DMS53 (cell line): ENCODE results near the gene TMEM91.

Experiments used
- DNase-seq: peaks from one replicate; lab custom pipeline; 2025; lab: John Stamatoyannopoulos, UW

TMEM91 gene

DNA sequence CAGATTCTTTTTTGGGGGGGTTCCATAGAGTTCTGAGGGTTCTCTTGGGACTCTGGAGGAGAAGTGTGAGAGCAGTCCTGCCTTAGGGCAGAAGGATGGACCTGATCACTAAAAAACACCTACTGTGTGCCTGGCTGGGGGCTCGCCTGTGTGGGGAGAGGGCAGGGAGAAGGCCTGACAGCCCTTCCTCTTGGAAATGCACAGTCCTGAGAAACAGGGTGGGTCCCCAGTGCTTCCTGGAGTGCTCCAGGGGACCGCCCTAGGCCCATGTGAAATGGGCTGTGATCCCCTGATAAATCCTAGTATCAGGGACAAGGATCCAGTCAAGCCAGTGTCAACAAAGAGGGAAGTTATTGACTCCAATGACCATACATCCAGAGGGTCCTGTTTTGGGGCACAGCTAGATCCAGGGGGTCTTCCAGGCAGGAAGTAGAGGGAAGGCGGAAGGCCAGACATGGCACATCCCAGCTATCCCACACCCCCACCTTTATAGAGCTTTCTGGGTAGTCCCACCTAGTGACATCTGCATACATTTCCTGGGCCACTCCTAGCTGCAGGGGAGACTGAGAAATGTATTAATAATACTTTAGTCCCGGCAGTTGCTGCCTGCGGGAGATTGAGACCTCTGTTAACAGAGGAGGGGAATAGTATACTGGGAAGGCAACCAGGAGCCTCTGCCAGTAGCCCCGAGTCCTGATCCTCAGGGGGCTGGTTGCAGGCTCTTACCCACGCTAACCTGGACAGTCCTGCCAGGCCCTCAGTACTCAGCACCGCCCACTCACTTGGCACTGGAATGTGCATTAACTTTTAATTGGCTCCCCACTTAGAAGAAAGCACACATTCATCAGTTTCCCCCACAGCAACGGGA, 35.0 kb downstream of the TMEM91 start:
- no peak for DNase-seq

- DNase-seq: no peak
Measured at GRCh38 chr19:41411968-41412265, 35.6 kb downstream of the TMEM91 start.

GRCh38 chr19:41412953-41413352, 36.6 kb downstream of the TMEM91 start:
- no peak for DNase-seq

GRCh38 chr19:41413947-41414346, 37.6 kb downstream of the TMEM91 start:
- no peak for DNase-seq

DNA sequence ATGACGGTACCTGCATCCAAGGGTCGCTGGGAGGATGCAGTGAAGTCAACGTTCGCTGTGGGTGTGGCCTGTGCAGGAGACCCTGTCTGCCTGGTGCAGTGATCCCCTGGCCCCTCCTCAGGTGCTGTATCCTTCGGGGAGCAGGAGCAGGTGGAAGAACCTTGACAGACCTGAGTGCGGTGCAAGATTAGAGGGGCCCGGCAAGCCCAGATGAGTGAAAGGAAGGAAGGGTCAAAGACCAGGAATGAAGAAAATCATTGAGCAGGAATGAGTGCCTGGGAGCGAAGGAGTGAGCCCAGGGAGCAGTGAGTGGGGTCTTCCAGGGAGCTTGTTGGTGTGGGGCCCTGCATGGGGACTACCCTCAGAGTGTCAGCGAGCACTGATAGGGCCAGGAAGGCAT, 38.1 kb downstream of the TMEM91 start:
- DNase-seq: no peak

DNA sequence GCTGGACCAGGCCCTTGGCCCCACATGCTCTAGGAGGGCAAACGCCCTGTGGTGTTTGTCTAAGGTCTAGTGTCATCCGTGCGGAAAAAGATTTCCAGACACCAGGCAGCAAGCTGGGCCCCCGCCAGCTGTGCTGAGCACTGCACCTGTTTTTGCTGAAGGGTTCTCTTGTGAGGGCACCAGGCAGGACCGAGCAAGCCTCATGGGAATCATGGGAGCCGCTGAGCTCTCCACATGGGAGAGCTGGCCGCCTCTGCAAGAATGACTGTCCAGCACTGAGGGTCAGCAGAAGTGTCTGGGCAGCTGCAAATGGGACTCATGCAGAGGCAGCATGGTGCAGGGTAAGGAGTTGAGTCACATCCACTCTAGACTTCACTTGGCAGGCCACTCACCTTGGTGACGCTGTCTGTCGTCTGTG, 38.8 kb downstream of the TMEM91 start:
- peak; percentile 100 for DNase-seq

- peak; percentile 98 for DNase-seq
Measured at GRCh38 chr19:41416194-41416674, 39.9 kb downstream of the TMEM91 start.

DNA sequence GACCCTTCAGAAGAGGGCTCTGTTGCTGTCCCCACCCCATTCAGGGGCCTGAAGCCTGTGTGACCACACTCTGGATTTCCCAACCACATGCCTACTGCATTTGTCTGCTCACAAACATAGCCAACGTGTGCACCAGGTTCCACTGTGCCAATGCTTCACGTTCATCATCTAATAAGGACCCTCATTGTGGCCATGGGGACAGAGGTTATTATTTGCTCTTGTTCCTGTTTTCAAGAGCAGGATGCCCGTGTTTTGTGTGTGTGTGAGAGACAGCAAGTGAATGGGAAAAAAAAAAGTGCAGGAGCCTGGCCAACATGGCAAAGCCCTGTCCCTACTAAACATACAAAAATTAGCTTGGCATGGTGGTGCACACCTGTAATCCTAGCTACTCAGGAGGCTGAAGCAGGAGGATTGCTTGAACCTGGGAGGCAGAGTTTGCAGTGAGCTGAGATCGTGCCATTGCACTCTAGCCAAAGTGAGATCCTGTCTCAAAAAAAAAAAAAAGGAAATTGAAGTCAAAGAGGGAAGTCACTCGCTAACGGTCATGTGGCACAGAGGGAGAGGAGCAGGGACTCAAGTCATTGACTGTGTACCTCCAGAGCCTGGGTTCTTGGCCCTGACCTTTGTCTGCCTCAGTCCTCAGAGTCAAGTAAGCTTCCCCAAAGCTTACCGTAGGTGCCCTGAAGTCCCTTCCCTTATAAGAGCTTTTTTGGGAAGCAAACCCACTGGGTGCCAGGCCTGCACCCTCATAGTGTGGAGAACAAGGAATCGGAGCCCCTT, 44.0 kb downstream of the TMEM91 start:
- peak; percentile 59 for DNase-seq

- peak; percentile 98 for DNase-seq
Measured at GRCh38 chr19:41421314-41421713, 45.0 kb downstream of the TMEM91 start.

GRCh38 chr19:41421973-41422372, 45.6 kb downstream of the TMEM91 start:
- no peak for DNase-seq

DNA sequence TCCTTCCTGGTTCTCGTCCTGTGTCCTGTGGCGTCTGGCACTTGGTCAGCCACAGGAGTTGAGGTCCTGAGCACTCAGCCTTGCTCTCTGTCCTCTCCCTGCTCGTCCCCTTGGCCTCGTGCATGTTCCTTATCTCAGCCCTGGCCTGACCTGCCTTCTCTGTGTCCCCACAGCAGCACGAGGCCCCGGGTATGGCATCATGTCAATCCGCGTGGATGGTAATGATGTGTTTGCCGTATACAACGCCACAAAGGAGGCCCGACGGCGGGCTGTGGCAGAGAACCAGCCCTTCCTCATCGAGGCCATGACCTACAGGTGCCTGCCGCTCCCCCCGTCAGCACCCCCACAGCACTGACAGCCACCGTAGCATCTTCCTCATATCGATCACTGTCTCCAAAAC, 46.1 kb downstream of the TMEM91 start:
- DNase-seq: peak; percentile 38

- peak; percentile 34 for DNase-seq
Measured at GRCh38 chr19:41422955-41423354, 46.6 kb downstream of the TMEM91 start.

GRCh38 chr19:41424335-41425173, 48.2 kb downstream of the TMEM91 start:
- DNase-seq: peak; percentile 29

- DNase-seq: no peak
Measured at GRCh38 chr19:41425174-41426115, 49.1 kb downstream of the TMEM91 start.

DNA sequence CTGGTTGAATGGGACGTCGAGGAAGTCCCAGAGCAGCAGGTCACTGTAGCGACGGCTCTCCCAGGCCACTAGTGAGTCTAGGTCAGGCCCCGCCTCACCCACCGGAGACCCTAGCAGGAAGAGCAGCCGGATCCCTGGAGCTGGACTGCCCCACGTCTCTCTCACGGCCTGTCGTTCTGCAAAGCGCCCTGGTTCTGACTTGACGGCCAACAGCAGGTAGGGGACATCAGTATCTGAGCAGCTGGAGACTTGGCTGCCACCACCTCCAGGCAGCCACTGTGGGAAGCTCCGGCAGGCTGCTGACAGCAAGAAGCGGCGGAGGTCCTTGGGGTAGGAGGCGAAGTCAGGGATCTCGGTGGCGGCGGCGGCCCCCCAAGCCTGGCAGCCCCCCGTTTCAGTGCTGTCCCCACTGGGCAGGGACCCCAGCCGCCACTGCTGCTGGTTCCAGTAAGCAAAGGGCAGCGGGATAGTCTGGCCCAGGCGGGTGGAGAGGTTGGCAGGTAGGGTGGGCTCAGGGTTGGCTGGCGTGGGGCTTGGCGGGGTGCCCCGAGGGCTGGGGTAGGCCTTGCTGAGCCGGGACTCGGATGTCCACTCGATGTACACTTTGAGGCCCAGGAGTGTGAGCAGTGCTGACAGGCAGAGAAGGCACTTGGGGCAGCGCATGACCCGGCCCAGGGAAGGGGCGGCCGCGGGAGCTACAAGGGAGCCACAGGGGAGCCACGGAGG, 49.9 kb downstream of the TMEM91 start:
- DNase-seq: peak; percentile 73

- DNase-seq: peak; percentile 98
Measured at GRCh38 chr19:41426952-41427646, 50.8 kb downstream of the TMEM91 start, which contains the start of gene B3GNT8. B3GNT8 (minus strand) TSS chr19:41427374; CDS start chr19:41426778, 596 bp downstream.

GRCh38 chr19:41427647-41428480, 51.5 kb downstream of the TMEM91 start:
- peak; percentile 89 for DNase-seq

GRCh38 chr19:41428481-41428859, 52.1 kb downstream of the TMEM91 start:
- peak; percentile 55 for DNase-seq

GRCh38 chr19:41430922-41431321, 54.6 kb downstream of the TMEM91 start:
- no peak for DNase-seq
